Activated T-cell treated with anti-CD3 and anti-CD28 coated beads, Interleukin-2, amount 50 U/mL, for 24 hours (primary cell): ENCODE results near the gene DIAPH3.

ENCODE experiments used
- DNase-seq: peaks from one replicate; pipeline ENCODE4 v3.0.0-alpha.2; 2020
- H3K27ac Mint-ChIP-seq: 2 replicates; pipeline ENCODE4 v1.8.0; 2020; ENCODE audit warnings: mild to moderate bottlenecking, mixed read lengths
- H3K27me3 Mint-ChIP-seq: 2 replicates; pipeline ENCODE4 v1.8.0; 2020; ENCODE audit warnings: mixed read lengths
- H3K36me3 Mint-ChIP-seq: 2 replicates; pipeline ENCODE4 v1.8.0; 2020; ENCODE audit warnings: low read depth, mixed read lengths
- H3K4me1 Mint-ChIP-seq: 2 replicates; pipeline ENCODE4 v1.8.0; 2020; ENCODE audit warnings: low read depth, mixed read lengths
- H3K4me3 Mint-ChIP-seq: 2 replicates; pipeline ENCODE4 v1.8.0; 2020; ENCODE audit warnings: mild to moderate bottlenecking, moderate library complexity, mixed read lengths
- H3K9me3 Mint-ChIP-seq: 2 replicates; pipeline ENCODE4 v1.8.0; 2020; ENCODE audit warnings: mixed read lengths

The DIAPH3 gene

GRCh38 chr13:59997976-59998375, 165.8 kb downstream of the DIAPH3 start:
- Mint-ChIP-seq H3K9me3 (no peaks in the 10 kb centered on the region), H3K36me3 (no peaks in the 10 kb centered on the region), H3K4me1 (no peaks in the 10 kb centered on the region), H3K27ac (no peak overlapping the region), H3K4me3 (no peak overlapping the region), H3K27me3 (no peaks in the 10 kb centered on the region)
- DNase-seq: no peak

DNA sequence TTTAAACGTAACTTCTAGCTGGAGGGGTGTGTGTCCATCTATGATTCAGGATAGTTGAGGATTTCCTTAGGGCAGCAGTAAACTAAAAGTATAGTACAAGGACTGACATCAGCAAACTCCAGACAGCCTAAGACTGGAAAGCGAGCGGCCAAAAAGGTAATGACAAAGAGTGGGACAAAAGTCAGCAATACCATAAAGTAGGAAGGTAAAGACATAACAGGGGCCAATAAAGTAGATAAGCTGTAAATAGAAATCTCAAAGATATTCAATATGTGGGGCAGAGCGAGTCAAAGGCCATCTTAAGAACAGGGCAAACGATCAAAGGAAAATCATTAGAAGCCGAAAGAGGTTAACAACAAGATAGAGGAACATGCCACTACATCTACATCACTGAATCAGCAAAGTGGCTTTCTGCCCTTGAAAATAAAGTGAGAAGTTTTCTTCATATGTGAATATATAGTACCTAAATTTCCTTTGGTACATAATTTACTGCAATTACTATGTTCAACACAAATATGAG, 167.2 kb downstream of the DIAPH3 start:
- Mint-ChIP-seq H3K4me1 (no peaks in the 10 kb centered on the region), H3K27me3 (no peaks in the 10 kb centered on the region), H3K4me3 (no peak overlapping the region), H3K27ac (no peak overlapping the region), H3K36me3 (peaks cover under 1% of the 10 kb centered on the region), H3K9me3 (no peaks in the 10 kb centered on the region)
- DNase-seq: no peak

- no peaks in the 10 kb centered on the region for H3K4me1 Mint-ChIP-seq
- H3K27ac Mint-ChIP-seq: no peak overlapping the region
- no peak overlapping the region for H3K4me3 Mint-ChIP-seq
- peaks cover 6% of the 10 kb centered on the region for H3K36me3 Mint-ChIP-seq
- DNase-seq: no peak
- H3K27me3 Mint-ChIP-seq: no peaks in the 10 kb centered on the region
- no peaks in the 10 kb centered on the region for H3K9me3 Mint-ChIP-seq
Observed at GRCh38 chr13:59991395-59991794, 172.3 kb downstream of the DIAPH3 start.

DNA sequence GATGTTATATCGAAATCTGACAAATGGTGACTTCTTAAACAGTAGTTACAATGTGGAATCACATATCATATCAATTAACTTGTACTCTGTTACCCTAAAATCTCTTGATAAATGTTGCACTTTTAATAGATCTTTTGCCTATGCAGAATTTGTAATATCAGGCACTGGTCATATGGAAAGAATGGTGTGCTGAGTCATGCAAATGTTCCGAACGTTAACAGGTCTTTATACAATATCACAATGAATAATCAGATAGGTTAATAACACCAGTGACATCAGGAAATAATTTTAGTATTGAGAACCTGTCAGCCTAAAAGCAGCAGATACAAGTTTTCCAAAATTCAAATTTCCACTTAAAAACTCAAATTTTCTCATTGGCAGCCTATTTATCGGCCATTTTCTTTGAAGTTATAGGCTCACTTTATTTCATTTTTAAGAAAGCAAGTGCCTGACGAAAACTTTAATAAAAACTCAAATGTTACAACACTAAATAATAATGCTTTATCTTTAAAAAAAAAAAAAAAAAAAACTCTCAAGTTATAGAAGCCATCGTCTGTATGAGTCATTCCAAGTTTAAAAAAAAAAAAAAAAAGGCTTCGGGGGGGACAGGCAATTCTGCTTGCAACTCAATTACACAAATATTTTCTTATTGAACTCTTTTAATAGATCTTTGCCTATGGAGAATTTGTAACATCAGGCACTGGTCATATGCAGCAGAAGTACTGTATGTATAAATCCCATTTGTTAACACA, 180.9 kb downstream of the DIAPH3 start:
- Mint-ChIP-seq H3K4me1 (peaks cover 7% of the 10 kb centered on the region), H3K4me3 (no peak overlapping the region), H3K9me3 (no peaks in the 10 kb centered on the region), H3K27ac (no peak overlapping the region), H3K27me3 (no peaks in the 10 kb centered on the region), H3K36me3 (peaks cover 3% of the 10 kb centered on the region)
- no peak for DNase-seq

DNA sequence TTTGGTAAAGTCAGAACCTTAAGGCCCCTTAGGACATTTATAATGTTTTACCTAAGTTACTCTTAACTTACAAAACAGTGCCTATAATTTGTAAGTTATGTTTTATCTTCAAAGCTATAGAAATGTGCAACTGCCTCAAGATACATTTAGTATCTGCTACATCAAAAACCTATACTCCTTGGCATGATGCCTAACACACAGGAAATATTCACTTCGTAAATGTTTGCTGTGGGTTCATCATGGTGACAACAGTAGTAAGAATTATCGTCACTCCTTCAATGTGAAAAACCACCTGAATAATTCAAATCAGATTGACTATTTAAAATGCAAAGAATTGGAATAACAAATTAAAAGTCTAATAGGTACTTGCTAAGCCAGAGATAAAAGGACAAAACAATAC, 184.1 kb downstream of the DIAPH3 start:
- Mint-ChIP-seq H3K27ac (no peak overlapping the region), H3K4me3 (no peak overlapping the region), H3K27me3 (no peaks in the 10 kb centered on the region), H3K9me3 (no peaks in the 10 kb centered on the region), H3K36me3 (peaks cover 3% of the 10 kb centered on the region), H3K4me1 (peaks cover 7% of the 10 kb centered on the region)
- no peak for DNase-seq

DNA sequence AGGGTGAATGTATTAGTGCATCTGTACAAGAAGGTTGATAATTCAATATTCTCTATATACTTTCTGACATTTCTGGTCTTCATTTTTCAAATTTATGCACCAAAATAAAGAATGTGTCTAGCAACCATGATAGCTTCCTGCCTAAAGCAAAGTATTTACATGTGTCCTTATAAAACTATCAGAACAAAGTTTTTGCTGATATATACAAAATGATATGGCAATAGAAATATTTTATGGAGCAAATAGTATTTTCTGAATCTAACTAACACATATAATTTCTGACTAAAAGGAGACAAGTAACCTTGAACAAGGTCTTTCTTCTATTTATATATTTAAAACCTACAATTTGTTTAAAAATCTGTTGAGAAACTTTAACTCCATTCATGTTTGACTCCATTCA, 184.9 kb downstream of the DIAPH3 start:
- no peak for DNase-seq
- Mint-ChIP-seq H3K27ac (no peak overlapping the region), H3K36me3 (peaks cover 3% of the 10 kb centered on the region), H3K4me1 (peaks cover 7% of the 10 kb centered on the region), H3K4me3 (no peak overlapping the region), H3K9me3 (no peaks in the 10 kb centered on the region), H3K27me3 (no peaks in the 10 kb centered on the region)

- Mint-ChIP-seq H3K4me1 (peaks cover 7% of the 10 kb centered on the region), H3K36me3 (no peaks in the 10 kb centered on the region), H3K27me3 (no peaks in the 10 kb centered on the region), H3K9me3 (no peaks in the 10 kb centered on the region), H3K4me3 (no peak overlapping the region), H3K27ac (no peak overlapping the region)
- DNase-seq: no peak
Observed at GRCh38 chr13:59976856-59977255, 186.9 kb downstream of the DIAPH3 start.

- no peak overlapping the region for H3K4me3 Mint-ChIP-seq
- H3K27me3 Mint-ChIP-seq: no peaks in the 10 kb centered on the region
- no peaks in the 10 kb centered on the region for H3K9me3 Mint-ChIP-seq
- H3K36me3 Mint-ChIP-seq: no peaks in the 10 kb centered on the region
- peaks cover 7% of the 10 kb centered on the region for H3K4me1 Mint-ChIP-seq
- DNase-seq: no peak
- no peak overlapping the region for H3K27ac Mint-ChIP-seq
Observed at GRCh38 chr13:59975807-59976435, 187.8 kb downstream of the DIAPH3 start.

DNA sequence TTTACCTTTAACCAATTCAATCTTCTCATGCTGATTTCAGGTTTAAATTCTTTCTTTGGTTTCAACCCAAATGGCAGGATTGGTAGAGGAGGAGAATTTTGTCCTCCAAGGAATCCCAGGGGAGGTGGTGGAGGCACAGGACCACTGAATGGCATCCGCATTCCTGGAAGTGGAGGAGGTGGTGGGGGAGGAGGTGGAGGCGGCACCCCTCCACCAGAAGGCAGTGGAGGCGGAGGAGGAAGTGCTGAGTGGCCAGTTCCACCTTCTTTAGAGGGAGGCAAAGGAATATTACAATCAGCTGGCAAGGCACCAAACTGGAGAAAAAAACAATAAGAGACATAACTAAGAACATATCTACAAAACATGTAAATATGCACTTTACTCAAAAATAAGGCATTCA, 192.9 kb downstream of the DIAPH3 start:
- no peak overlapping the region for H3K4me3 Mint-ChIP-seq
- peaks cover 5% of the 10 kb centered on the region for H3K36me3 Mint-ChIP-seq
- no peak overlapping the region for H3K27ac Mint-ChIP-seq
- H3K9me3 Mint-ChIP-seq: no peaks in the 10 kb centered on the region
- no peaks in the 10 kb centered on the region for H3K4me1 Mint-ChIP-seq
- no peak for DNase-seq
- no peaks in the 10 kb centered on the region for H3K27me3 Mint-ChIP-seq

- no peaks in the 10 kb centered on the region for H3K9me3 Mint-ChIP-seq
- DNase-seq: no peak
- H3K4me3 Mint-ChIP-seq: no peak overlapping the region
- H3K36me3 Mint-ChIP-seq: peaks cover 2% of the 10 kb centered on the region
- H3K27me3 Mint-ChIP-seq: no peaks in the 10 kb centered on the region
- no peak overlapping the region for H3K27ac Mint-ChIP-seq
- no peaks in the 10 kb centered on the region for H3K4me1 Mint-ChIP-seq
Observed at GRCh38 chr13:59963827-59964226, 199.9 kb downstream of the DIAPH3 start.

- Mint-ChIP-seq H3K4me3 (no peak overlapping the region), H3K9me3 (no peaks in the 10 kb centered on the region), H3K27ac (no peak overlapping the region), H3K4me1 (no peaks in the 10 kb centered on the region), H3K27me3 (no peaks in the 10 kb centered on the region), H3K36me3 (peaks cover 2% of the 10 kb centered on the region)
- no peak for DNase-seq
Observed at GRCh38 chr13:59963383-59963782, 200.3 kb downstream of the DIAPH3 start.

DNA sequence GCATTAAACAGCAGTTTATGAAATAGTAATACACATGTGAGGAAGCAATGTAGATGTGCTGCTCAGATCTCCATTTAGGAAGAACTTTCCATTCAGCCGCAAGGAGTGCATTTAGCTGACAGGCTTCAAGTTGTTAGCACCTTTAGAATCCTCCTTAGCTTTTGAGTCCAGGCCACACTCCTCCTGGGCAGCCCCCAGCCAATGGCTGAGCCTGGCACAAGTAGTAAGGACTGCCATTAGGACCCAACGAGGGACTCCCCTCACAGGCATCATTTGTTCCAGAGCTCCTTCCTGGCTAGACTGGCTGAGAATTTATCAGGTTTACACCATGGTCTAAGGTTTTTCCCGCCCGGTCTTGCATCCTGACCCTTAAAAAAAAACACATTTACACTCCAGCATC, 201.4 kb downstream of the DIAPH3 start:
- H3K9me3 Mint-ChIP-seq: no peaks in the 10 kb centered on the region
- H3K27ac Mint-ChIP-seq: no peak overlapping the region
- no peak overlapping the region for H3K4me3 Mint-ChIP-seq

GRCh38 chr13:59960683-59961082, 203.0 kb downstream of the DIAPH3 start:
- Mint-ChIP-seq H3K36me3 (peaks cover 7% of the 10 kb centered on the region), H3K4me3 (no peak overlapping the region), H3K4me1 (no peaks in the 10 kb centered on the region), H3K27ac (no peak overlapping the region), H3K9me3 (peaks cover 10% of the 10 kb centered on the region), H3K27me3 (no peaks in the 10 kb centered on the region)
- no peak for DNase-seq

More for the DNA sequence above, 201.4 kb downstream of the DIAPH3 start:
- Mint-ChIP-seq H3K27me3 (no peaks in the 10 kb centered on the region), H3K4me1 (no peaks in the 10 kb centered on the region), H3K36me3 (no peaks in the 10 kb centered on the region)
- DNase-seq: no peak

DNA sequence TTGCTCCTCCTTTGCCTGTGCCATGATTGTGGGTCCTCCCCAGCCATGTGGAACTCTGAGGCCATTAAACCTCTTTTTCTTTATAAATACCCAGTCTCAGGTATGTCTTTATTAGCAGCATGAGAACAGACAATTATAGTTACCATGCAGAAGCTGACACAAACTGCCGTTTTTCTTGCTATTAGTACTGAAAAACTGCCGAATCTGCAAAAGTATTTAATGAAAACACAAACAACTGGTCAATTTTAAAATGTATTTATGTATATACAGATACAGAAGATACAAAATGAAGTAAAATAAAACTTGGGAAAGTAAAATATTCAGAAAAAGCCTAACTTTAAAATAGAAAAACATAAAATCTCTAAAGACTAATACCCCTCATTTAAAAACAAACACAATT, 206.3 kb downstream of the DIAPH3 start:
- Mint-ChIP-seq H3K27me3 (no peaks in the 10 kb centered on the region), H3K4me3 (no peak overlapping the region), H3K9me3 (peaks cover 15% of the 10 kb centered on the region), H3K4me1 (no peaks in the 10 kb centered on the region), H3K27ac (no peak overlapping the region), H3K36me3 (peaks cover 7% of the 10 kb centered on the region)
- no peak for DNase-seq

- Mint-ChIP-seq H3K4me3 (no peak overlapping the region), H3K36me3 (peaks cover 7% of the 10 kb centered on the region), H3K9me3 (peaks cover 15% of the 10 kb centered on the region), H3K27me3 (no peaks in the 10 kb centered on the region), H3K27ac (no peak overlapping the region), H3K4me1 (no peaks in the 10 kb centered on the region)
- no peak for DNase-seq
Observed at GRCh38 chr13:59954601-59955000, 209.1 kb downstream of the DIAPH3 start.
